Activated naive CD4-positive, alpha-beta T cell treated with anti-CD3 and anti-CD28 coated beads, Interleukin-2, amount 50 U/mL, for 24 hours (primary cell): ENCODE data around the gene ZNF746.
"Not testable (repeated sequence)": the region's sequence is repeated elsewhere in the genome, so short reads cannot be mapped to it uniquely, and the experiment has no call there.

Experiments
- H3K27ac Mint-ChIP-seq: one replicate; pipeline ENCODE4 v1.8.0; 2021; ENCODE audit warnings: mild to moderate bottlenecking, mixed read lengths
- H3K27me3 Mint-ChIP-seq: one replicate; pipeline ENCODE4 v1.8.0; 2021; ENCODE audit warnings: mixed read lengths
- H3K36me3 Mint-ChIP-seq: one replicate; pipeline ENCODE4 v1.8.0; 2021; ENCODE audit warnings: mixed read lengths
- H3K4me1 Mint-ChIP-seq: one replicate; pipeline ENCODE4 v1.8.0; 2021; ENCODE audit warnings: mixed read lengths
- H3K4me3 Mint-ChIP-seq: one replicate; pipeline ENCODE4 v1.8.0; 2021; ENCODE audit warnings: mild to moderate bottlenecking, mixed read lengths
- H3K9me3 Mint-ChIP-seq: one replicate; pipeline ENCODE4 v1.8.0; 2021; ENCODE audit warnings: mixed read lengths

Gene ZNF746

GRCh38 chr7:149496642-149497391 is 792 bp downstream of the ZNF746 start:
- Mint-ChIP-seq H3K4me1 (peaks cover 37% of the 10 kb centered on the region), H3K36me3 (peaks cover 3% of the 10 kb centered on the region), H3K27ac (peak overlapping the region; percentile 94), H3K4me3 (peak overlapping the region; percentile 96), H3K9me3 (no peaks in the 10 kb centered on the region), H3K27me3 (no peaks in the 10 kb centered on the region)

GRCh38 chr7:149495785-149496641 is 1.6 kb downstream of the ZNF746 start:
- Mint-ChIP-seq H3K36me3 (peaks cover 3% of the 10 kb centered on the region), H3K4me1 (peaks cover 37% of the 10 kb centered on the region), H3K9me3 (no peaks in the 10 kb centered on the region), H3K4me3 (peak overlapping the region; percentile 96), H3K27me3 (no peaks in the 10 kb centered on the region), H3K27ac (peak overlapping the region; percentile 55)

- Mint-ChIP-seq H3K36me3 (peaks cover 11% of the 10 kb centered on the region), H3K4me1 (peaks cover 35% of the 10 kb centered on the region), H3K9me3 (no peaks in the 10 kb centered on the region), H3K4me3 (no peak overlapping the region), H3K27ac (peak overlapping the region; percentile 83), H3K27me3 (no peaks in the 10 kb centered on the region)
These were observed 2.8 kb downstream of the ZNF746 start for GRCh38 chr7:149494738-149495368.

GRCh38 chr7:149493975-149494374 is 3.6 kb downstream of the ZNF746 start:
- not testable (repeated sequence) for H3K4me3 Mint-ChIP-seq, H3K27ac Mint-ChIP-seq, H3K27me3 Mint-ChIP-seq, H3K9me3 Mint-ChIP-seq
- Mint-ChIP-seq H3K36me3 (peaks cover 15% of the 10 kb centered on the region), H3K4me1 (peaks cover 43% of the 10 kb centered on the region)

- Mint-ChIP-seq H3K27me3 (no peaks in the 10 kb centered on the region), H3K4me1 (peaks cover 42% of the 10 kb centered on the region), H3K27ac (peak overlapping the region; percentile 17), H3K36me3 (peaks cover 17% of the 10 kb centered on the region), H3K9me3 (no peaks in the 10 kb centered on the region), H3K4me3 (no peak overlapping the region)
These were observed 4.2 kb downstream of the ZNF746 start for GRCh38 chr7:149493366-149493765.

GRCh38 chr7:149490083-149490760 is 7.4 kb downstream of the ZNF746 start:
- no peaks in the 10 kb centered on the region for H3K27me3 Mint-ChIP-seq
- H3K4me3 Mint-ChIP-seq, result no peak overlapping the region
- H3K4me1 Mint-ChIP-seq, result peaks cover 26% of the 10 kb centered on the region
- peak overlapping the region; percentile 56 for H3K27ac Mint-ChIP-seq
- no peaks in the 10 kb centered on the region for H3K9me3 Mint-ChIP-seq
- H3K36me3 Mint-ChIP-seq, result peaks cover 29% of the 10 kb centered on the region

GRCh38 chr7:149489391-149490024 is 8.1 kb downstream of the ZNF746 start:
- Mint-ChIP-seq H3K27ac (no peak overlapping the region), H3K9me3 (no peaks in the 10 kb centered on the region), H3K27me3 (no peaks in the 10 kb centered on the region), H3K4me3 (no peak overlapping the region), H3K36me3 (peaks cover 30% of the 10 kb centered on the region), H3K4me1 (peaks cover 19% of the 10 kb centered on the region)

- Mint-ChIP-seq H3K36me3 (peaks cover 28% of the 10 kb centered on the region), H3K4me3 (no peak overlapping the region), H3K27me3 (no peaks in the 10 kb centered on the region), H3K9me3 (peaks cover 7% of the 10 kb centered on the region), H3K27ac (no peak overlapping the region), H3K4me1 (peaks cover 12% of the 10 kb centered on the region)
These were observed 18.0 kb downstream of the ZNF746 start for GRCh38 chr7:149479568-149479967.

GRCh38 chr7:149478754-149479153 is 18.9 kb downstream of the ZNF746 start:
- Mint-ChIP-seq H3K4me1 (peaks cover 8% of the 10 kb centered on the region), H3K27ac (peak overlapping the region; percentile 48), H3K9me3 (peaks cover 7% of the 10 kb centered on the region), H3K27me3 (no peaks in the 10 kb centered on the region), H3K4me3 (no peak overlapping the region), H3K36me3 (peaks cover 29% of the 10 kb centered on the region)

- Mint-ChIP-seq H3K4me1 (peaks cover 5% of the 10 kb centered on the region), H3K4me3 (no peak overlapping the region), H3K36me3 (peaks cover 30% of the 10 kb centered on the region), H3K9me3 (peaks cover 7% of the 10 kb centered on the region), H3K27ac (peak overlapping the region; percentile 46), H3K27me3 (no peaks in the 10 kb centered on the region)
These were observed 19.8 kb downstream of the ZNF746 start for GRCh38 chr7:149477494-149478443.

- H3K4me1 Mint-ChIP-seq, result peaks cover 5% of the 10 kb centered on the region
- no peak overlapping the region for H3K27ac Mint-ChIP-seq
- H3K27me3 Mint-ChIP-seq, result no peaks in the 10 kb centered on the region
- H3K36me3 Mint-ChIP-seq, result peaks cover 32% of the 10 kb centered on the region
- peaks cover 7% of the 10 kb centered on the region for H3K9me3 Mint-ChIP-seq
- no peak overlapping the region for H3K4me3 Mint-ChIP-seq
These were observed 20.8 kb downstream of the ZNF746 start for GRCh38 chr7:149476791-149477190.

- peaks cover 5% of the 10 kb centered on the region for H3K4me1 Mint-ChIP-seq
- H3K9me3 Mint-ChIP-seq, result peaks cover 7% of the 10 kb centered on the region
- H3K36me3 Mint-ChIP-seq, result peaks cover 31% of the 10 kb centered on the region
- no peaks in the 10 kb centered on the region for H3K27me3 Mint-ChIP-seq
- H3K4me3 Mint-ChIP-seq, result no peak overlapping the region
- no peak overlapping the region for H3K27ac Mint-ChIP-seq
These were observed 22.2 kb downstream of the ZNF746 start for GRCh38 chr7:149475121-149476045.
